Mammary epithelial cell (primary cell): Measurements from ENCODE around the gene SDR39U1.
"Not testable (repeated sequence)": the region's sequence is repeated elsewhere in the genome, so short reads cannot be mapped to it uniquely, and the experiment has no call there.

Experiments used
- EZH2 ChIP-seq: IDR thresholded peaks from 2 replicates; pipeline ENCODE4 v1.6.1; 2012; ENCODE audit warnings: low read length, inconsistent platforms, borderline replicate concordance
- TF ChIP-seq, protein P1 (sequence below), 2 donors: IDR thresholded peaks in 1 of 2; conservative IDR thresholded peaks in 1 of 2; 2 replicates each; pipeline ENCODE4 v1.5.1; 2011 to 2012; ENCODE audit warnings: inconsistent platforms in 2 of 2, low read length in 2 of 2, mild to moderate bottlenecking in 2 of 2, control low read depth in 1 of 2, low read depth in 1 of 2; ENCODE audit not compliant: insufficient read depth in 1 of 2; ENCODE audit errors: extremely low read depth in 1 of 2

- TF ChIP-seq, protein P1, sequence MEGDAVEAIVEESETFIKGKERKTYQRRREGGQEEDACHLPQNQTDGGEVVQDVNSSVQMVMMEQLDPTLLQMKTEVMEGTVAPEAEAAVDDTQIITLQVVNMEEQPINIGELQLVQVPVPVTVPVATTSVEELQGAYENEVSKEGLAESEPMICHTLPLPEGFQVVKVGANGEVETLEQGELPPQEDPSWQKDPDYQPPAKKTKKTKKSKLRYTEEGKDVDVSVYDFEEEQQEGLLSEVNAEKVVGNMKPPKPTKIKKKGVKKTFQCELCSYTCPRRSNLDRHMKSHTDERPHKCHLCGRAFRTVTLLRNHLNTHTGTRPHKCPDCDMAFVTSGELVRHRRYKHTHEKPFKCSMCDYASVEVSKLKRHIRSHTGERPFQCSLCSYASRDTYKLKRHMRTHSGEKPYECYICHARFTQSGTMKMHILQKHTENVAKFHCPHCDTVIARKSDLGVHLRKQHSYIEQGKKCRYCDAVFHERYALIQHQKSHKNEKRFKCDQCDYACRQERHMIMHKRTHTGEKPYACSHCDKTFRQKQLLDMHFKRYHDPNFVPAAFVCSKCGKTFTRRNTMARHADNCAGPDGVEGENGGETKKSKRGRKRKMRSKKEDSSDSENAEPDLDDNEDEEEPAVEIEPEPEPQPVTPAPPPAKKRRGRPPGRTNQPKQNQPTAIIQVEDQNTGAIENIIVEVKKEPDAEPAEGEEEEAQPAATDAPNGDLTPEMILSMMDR (conservative IDR thresholded peaks at IDR 0.05 in 1 of 2, IDR thresholded peaks at IDR 0.05 in 1 of 2; ENCODE audit: extremely low read depth in 1 of 2, insufficient read depth in 1 of 2, low read depth in 1 of 2, low read length in 2 of 2), result not testable (repeated sequence)
- not testable (repeated sequence) for TF ChIP-seq EZH2
Measured at GRCh38 chr14:24479999-24480398, 37.4 kb upstream of the SDR39U1 start.
